Activated T-cell treated with anti-CD3 and anti-CD28 coated beads for 24 hours (primary cell): Measurements from ENCODE around the gene EXT2.

ENCODE experiments used
- DNase-seq: peaks from one replicate; pipeline ENCODE4 v3.0.0-alpha.2; 2020; ENCODE audit warnings: low read depth

EXT2 gene

DNA sequence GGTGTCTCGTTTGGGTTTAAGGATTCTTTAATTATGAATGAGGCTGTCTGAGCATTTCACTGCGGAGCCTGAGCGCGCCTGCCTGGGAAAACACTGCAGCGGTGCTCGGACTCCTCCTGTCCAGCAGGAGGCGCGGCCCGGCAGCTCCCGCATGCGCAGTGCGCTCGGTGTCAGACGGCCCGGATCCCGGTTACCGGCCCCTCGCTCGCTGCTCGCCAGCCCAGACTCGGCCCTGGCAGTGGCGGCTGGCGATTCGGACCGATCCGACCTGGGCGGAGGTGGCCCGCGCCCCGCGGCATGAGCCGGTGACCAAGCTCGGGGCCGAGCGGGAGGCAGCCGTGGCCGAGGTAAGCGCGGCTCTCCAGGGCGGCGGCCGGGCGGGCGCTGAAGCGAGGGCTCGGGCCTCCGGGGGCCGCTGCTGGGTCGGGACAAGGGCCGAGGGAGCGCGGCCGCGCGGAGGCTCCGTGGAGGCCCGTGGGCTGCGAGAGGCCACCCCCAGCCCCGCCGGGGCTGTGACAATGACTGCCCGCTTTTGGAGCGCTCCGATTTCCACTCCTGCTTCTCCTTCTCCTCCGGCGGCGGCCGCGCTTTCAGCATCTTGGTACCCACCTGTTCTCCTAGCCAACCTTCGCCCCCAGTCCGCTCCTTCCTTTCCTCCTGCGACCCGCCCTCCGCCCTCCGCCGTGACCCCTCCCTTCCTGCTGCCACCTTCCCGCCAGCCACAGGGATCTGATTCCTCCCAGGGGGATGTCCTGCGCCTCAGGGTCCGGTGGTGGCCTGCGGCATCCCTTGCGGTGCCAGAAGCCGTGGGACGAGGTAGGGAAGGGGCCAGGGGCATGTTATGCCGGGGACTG lies at the start of gene EXT2:
Gene EXT2, plus strand, starts transcription at position 173 of the 854 bp plus-strand sequence. CDS start 12,035 bp downstream, outside the sequence.
- DNase-seq: peak; percentile 78

- DNase-seq: no peak
Measured at GRCh38 chr11:44046182-44046581, 49.3 kb upstream of the EXT2 start.

- no peak for DNase-seq
Measured at GRCh38 chr11:44047298-44047697, 48.2 kb upstream of the EXT2 start.

GRCh38 chr11:44047931-44048431 lies 47.5 kb upstream of the EXT2 start, which contains the start of gene ACCSL:
Gene ACCSL, plus strand, starts transcription at chr11:44047981. Its CDS starts 56 bp downstream, at chr11:44048037.
- no peak for DNase-seq

- DNase-seq: no peak
Measured at GRCh38 chr11:44049832-44050231, 45.6 kb upstream of the EXT2 start.

DNA sequence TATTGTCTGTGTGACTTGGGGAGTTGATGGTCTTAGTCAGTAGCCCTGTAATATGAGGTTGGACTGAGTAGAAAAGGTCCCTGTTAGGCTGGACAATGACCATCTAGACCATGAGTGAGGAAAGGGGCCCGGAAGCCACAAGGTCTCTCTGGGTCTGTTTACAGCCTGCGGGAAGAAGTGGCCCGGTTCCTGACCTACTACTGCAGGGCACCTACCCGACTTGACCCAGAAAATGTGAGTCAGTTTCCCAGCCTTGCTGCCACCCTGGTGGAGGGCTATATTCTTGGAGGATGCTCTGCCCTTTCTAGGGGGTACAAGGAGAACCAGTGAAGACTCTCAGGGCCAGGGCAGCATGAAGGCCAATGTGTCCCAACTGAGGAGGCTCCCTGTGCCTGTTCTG lies 44.3 kb upstream of the EXT2 start:
- no peak for DNase-seq

- no peak for DNase-seq
Measured at GRCh38 chr11:44057340-44057739, 38.1 kb upstream of the EXT2 start.

DNA sequence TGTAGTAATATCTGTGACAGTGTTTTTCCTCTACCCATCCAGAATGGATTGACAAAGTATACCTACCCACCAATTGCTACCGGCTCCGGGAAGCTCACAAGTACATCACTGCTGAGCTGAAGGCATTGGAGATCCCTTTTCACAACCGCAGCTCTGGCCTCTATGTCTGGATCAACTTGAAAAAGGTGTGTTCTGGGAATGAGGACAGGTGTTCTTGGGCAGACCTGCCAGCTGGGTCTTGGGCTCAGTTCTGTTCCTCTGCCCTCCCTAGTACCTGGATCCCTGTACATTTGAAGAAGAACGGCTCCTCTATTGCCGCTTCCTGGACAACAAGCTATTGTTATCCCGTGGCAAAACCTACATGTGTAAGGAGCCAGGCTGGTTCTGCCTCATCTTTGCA lies 37.2 kb upstream of the EXT2 start:
- DNase-seq: no peak

- no peak for DNase-seq
Measured at GRCh38 chr11:44065161-44065661, 30.3 kb upstream of the EXT2 start.

DNA sequence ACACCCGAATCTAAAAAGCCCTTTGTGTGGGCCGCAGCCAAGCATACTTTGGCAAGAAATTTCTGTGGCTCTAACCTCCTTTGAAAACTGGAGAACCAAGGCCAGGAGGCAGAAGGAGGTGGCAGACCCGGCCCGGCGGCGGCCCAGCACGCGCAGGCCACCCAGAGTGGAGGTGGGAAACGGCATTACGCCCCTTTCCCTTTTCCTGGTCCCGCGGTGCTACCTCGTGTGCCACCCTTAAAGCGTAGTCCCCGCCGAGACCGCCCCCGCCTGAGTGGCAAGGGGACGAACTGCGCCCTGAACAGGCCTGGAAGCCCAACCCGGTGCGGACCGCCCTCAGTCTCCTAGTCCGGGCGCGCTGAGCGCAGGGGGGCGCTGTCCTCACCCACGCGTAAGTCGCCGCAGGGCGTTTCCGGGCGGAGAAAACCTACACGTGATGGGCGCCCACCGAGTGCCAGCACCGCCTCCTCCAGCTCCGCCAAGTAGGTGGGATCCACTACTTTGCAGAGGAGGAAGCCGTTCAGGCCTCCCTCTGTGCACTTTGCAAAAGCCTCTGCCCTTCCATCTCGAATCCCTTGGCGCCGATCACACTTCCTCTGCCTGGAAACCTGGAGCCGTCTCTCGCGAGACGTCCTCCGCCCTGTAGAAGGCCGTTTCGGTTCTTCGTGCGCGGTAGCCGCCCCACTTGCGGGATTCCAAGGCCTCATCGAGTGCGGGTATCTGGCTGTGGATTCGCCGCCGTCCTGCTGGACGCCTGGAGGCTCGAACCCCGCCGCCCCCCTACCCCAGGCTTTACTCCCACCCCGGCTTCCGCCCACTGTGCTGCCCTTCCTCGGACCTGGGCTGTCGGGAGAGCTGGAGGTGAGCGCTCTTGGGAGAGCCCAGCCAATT lies 29.4 kb upstream of the EXT2 start, which contains the start of gene ACCS:
Gene ACCS, plus strand, starts transcription at position 430 of the 891 bp plus-strand sequence. CDS start 1,358 bp downstream, outside the sequence.
- peak; percentile 80 for DNase-seq

GRCh38 chr11:44066732-44067141 lies 28.7 kb upstream of the EXT2 start:
- no peak for DNase-seq

GRCh38 chr11:44067266-44067665 lies 28.2 kb upstream of the EXT2 start:
- DNase-seq: no peak

DNA sequence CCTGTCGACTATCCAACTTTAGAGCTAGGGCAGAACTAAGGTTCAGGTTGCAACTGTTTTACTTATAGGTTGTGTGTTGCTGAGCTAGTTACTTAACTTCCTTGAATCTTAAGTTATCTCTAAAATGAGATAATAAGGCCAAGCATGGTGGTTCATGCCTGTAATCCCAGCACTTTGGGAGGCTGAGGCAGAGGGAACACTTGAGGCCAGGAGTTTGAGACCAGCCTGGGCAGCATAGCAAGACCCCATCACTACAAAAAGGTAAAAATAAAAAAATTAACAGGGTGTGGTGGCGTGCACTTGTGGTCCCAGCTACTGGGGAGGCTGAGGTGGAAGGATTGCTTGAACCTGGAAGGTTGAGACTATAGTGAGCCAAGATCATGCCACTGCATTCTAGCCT lies 27.3 kb upstream of the EXT2 start:
- no peak for DNase-seq

DNA sequence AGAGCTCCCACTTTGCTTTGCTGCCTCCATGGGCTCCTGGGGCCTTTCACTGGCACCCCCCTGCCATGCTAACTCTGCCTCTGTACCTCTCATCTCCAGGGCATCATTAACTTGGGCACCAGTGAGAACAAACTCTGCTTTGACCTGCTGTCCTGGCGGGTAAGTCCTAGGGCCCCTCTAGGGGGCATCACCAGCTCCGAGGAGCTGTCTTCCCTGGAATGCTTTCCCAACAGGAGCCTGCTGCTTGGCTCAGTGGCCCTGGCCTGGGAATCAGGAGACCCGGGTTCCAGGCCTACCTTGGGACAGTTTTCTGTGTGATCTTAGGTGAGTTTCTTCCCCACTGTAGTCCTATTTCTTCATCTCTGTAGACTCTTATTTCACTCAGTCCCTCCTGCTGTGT lies 24.3 kb upstream of the EXT2 start:
- DNase-seq: no peak

- DNase-seq: no peak
Measured at GRCh38 chr11:44072757-44073658, 22.5 kb upstream of the EXT2 start.

DNA sequence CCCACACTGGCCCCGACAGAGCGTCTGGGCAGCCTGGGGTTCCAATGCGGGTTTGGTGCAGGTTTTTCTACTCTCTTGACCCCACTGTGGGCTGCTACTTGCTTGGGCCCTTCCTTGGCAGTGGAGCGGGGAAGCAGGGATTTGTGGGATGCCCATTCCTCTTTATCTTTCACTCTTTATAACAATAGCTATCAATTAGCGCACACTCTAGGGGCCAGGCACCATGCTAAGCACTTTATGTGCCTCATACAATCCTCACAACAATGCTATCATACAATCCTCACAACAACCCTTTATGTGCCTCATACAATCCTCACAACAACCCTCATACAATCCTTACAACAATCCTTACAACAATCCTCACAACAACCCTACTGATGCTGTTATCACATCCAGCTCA lies 16.7 kb upstream of the EXT2 start:
- no peak for DNase-seq

GRCh38 chr11:44079376-44079775 lies 16.1 kb upstream of the EXT2 start:
- no peak for DNase-seq

- DNase-seq: no peak
Measured at GRCh38 chr11:44080951-44081350, 14.5 kb upstream of the EXT2 start.

DNA sequence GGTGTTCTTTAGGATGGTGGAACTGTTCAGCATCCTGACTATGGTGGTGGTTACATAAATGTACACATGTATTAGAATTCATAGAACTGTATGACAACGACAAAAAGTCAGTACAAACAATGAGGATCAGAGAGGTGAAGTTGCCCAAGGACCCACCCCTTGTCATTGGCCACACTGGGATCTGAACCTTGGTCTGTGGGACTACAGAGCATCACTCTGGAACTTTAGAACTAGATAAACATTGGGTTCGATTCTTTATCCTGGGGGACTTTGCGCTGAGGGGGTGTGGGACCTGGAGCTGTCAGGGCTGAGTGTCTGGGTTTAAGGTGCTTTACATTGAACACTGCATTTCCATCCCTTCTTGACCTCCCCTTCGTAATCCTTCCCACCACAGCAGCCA lies 12.8 kb upstream of the EXT2 start:
- no peak for DNase-seq

GRCh38 chr11:44083433-44083832 lies 12.0 kb upstream of the EXT2 start:
- DNase-seq: no peak

GRCh38 chr11:44083906-44084305 lies 11.6 kb upstream of the EXT2 start:
- DNase-seq: no peak
